Stimulated activated CD8-positive, alpha-beta memory T cell treated with anti-CD3 and anti-CD28 coated beads, Interleukin-15, amount 100 ng/mL, for 48 hours (primary cell): Measurements from ENCODE around the gene PEX26.
"Not testable (repeated sequence)": the region's sequence is repeated elsewhere in the genome, so short reads cannot be mapped to it uniquely, and the experiment has no call there.

Experiments used
- DNase-seq, 2 donors: peaks; one replicate each; pipeline ENCODE4 v3.0.0-alpha.2; 2020; ENCODE audit warnings: low read depth in 2 of 2

PEX26 gene

DNA sequence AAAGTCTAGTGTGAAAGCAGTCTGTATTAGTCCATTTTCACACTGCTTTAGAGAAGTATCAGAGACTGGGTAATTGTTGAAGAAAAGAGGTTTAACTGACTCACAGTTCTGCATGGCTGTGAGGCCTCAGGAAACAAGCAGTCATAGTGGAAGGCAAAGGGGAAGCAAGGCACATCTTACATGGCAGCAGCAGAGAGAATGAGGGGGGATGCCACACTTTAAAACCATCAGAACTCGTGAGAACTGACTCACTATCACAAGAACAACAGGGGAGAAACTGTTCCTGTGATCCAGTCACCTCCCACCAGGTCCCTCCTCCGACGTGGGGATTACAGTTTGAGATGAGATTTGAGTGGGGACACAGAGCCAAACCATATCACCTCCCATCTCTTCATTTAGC is 19.0 kb downstream of the PEX26 start:
- peak in 1 of 2 donors; percentile 14 for DNase-seq

DNA sequence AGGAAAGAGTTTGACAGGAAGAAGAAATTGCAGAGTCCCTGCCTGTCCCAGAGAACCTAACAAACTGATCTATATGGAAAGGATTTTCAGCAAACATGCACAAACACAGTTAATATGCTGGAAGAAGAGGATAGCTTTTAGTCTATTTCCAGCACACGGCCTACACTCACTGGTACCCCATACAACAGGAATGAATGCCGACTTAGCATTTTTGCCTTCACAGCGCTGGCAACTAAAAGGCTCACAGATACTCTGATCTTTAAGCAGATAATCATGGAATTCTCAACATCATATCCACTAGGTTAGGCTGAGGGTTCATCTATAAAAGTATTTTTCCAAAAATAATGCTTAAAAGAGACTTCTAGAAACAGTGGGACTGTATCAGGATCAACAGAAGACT is 23.0 kb downstream of the PEX26 start:
- DNase-seq: no peak

DNA sequence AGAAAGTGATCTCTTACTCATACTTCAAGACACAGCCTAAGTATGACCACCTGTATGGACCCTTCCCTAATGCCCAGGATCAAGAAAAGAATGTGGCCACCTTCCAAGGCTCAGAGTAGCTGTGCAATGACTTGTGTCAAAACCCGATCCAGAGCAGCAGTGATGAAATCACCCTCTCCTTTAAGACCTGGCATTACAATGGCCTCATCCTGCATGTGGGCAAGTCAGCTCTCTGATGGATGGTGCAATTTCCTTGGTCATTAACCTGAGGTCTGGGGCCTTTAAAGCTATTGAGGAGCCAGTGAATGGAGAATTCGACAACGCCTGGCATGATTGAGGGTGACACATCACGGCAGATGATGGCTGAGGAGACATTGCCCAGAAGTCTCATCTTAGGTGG is 23.7 kb downstream of the PEX26 start:
- no peak for DNase-seq

DNA sequence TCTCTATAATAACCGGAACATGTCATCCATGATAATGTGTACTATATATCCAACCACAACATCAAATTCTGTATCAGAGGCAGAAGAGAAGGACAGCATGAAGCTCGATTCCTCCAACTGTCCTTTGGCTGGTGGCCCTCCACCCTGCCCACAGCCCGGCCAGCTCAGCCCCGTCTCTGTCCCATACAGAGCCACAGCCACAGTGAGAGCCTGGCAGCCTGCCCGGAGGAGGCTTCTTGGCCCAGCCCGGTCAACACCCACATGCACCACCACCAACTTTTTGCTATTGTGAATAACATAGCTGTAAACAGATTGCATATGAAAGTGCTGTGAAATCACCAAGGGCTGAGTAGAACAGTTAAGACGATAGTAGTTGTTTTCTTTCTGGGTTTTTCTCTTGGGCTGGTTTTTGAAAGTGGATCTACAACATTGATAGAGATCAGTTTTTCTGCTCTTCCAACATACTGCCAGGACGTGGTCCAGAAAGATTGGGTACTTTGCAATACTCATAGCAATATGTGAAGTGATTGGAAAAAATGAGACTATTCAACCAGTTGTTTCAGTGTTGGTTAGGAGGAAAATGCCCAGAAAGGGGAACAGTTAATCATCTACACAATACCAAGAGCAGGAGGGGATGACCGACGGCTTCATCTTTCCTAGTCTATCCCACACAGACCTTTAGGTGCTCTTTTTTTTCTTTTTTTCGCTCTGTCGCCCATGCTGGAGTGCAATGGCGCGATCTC is 25.9 kb downstream of the PEX26 start:
- no peak for DNase-seq

DNA sequence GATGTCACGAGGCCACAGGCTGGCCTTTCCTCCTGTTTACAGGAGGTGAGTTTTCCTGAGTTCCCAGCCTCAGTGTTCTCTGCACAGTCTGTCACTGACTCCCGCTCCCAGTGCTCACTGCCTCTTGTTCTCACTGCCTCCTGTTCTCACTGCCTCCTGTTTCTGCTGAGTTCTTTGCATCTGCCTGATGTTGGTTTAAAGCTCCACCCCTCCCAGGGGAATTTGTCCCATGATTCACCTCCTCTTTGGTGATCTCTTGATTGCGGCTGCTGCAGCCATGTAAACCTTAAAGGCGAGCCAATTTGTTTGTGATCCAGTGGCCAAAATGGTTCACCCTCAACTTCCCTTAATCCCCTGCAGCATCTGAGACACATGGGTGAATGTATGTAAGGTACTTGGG is 26.8 kb downstream of the PEX26 start:
- no peak for DNase-seq

DNA sequence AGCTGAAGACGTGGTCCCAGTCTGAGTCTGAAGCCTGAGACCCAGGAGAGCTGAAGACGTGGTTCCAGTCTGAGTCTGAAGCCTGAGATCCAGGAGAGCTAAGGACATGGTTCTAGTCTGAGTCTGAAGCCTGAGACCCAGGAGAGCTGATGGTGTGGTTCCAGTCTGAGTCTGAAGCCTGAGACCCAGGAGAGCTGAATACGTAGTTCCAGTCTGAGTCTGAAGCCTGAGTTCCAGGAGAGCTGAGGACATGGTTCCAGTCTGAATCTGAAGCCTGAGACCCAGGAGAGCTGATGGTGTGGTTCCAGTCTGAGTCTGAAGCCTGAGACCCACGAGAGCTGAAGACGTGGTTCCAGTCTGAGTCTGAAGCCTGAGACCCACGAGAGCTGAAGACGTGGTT is 28.2 kb downstream of the PEX26 start:
- not testable (repeated sequence) for DNase-seq

DNA sequence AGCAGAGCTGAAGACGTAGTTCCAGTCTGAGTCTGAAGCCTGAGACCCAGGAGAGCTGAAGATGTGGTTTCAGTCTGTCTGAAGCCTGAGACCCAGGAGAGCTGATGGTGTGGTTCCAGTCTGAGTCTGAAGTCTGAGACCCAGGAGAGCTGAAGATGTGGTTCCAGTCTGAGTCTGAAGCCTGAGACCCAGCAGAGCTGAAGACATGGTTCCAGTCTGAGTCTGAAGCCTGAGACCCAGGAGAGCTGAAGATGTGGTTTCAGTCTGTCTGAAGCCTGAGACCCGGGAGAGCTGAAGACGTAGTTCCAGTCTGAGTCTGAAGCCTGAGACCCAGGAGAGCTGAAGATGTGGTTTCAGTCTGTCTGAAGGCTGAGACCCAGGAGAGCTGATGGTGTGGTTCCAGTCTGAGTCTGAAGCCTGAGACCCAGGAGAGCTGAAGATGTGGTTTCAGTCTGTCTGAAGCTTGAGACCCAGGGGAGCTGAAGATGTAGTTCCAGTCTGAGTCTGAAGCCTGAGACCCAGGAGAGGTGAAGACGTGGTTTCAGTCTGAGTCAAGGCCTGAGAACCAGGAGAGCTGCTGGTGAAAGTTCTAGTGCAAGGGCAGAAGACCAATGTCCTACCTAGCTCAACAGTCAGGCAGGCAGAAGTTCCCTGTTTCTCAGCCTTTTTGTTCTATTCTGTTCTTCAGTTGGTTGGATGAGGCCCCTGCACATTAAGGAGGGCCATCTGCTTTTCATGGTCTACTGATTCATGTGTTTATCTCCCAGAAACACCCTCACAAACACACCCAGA is 29.0 kb downstream of the PEX26 start:
- peak in 1 of 2 donors; percentile 49 for DNase-seq

DNA sequence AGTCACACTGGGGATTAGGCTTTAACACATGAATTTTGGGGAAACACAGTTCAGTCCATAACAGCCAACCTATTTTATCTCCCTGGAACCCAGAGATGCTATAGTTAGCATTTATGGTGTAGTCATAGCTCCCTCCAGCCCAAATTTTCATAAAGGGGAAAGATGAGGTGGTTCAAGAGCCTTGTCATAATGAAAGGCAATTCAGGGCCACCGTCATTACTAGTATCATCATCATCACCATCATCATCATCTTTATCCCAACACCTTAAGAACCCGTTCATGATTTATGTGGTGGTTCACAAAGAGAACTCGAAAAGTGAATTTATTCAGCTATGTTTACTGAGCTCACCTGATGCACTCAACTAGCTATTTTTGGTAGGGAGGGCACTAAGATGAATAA is 30.4 kb downstream of the PEX26 start:
- no peak for DNase-seq

DNA sequence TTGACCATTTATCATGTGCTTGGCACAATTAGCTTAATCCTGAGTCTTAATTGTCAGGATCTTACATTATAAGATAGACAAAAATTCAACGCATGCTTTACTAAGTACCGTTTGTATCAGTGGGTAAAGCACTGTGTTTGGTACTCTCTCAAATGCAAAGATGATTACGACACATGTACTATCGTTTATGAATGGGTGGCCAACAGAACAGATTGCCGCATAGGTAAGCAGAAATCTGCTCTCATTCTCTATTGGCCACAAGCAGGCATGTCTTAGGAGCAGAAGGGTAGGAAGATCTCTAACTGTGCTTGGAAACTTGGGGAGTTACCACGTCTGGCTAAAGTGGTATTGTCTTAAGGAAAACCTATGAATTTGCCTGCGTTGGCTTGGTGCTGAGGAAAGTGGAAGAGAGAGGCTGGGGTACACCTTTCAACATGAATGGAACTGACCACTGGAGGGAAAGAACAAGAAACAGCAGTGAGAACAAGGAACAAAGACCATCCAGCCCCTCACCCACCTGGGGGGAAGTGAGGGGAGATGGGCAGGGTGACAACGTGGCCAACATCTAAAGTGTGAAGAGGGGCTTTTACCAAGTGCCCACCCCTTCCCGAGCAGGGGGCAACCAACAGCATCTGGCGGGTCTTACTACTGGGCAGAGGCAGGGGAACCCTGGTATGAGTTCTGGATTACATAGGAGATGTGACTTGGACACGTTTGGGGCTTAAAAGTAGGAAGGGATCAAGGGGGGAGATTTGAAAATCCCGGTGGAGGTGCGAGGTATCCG is 31.8 kb downstream of the PEX26 start:
- no peak for DNase-seq

DNA sequence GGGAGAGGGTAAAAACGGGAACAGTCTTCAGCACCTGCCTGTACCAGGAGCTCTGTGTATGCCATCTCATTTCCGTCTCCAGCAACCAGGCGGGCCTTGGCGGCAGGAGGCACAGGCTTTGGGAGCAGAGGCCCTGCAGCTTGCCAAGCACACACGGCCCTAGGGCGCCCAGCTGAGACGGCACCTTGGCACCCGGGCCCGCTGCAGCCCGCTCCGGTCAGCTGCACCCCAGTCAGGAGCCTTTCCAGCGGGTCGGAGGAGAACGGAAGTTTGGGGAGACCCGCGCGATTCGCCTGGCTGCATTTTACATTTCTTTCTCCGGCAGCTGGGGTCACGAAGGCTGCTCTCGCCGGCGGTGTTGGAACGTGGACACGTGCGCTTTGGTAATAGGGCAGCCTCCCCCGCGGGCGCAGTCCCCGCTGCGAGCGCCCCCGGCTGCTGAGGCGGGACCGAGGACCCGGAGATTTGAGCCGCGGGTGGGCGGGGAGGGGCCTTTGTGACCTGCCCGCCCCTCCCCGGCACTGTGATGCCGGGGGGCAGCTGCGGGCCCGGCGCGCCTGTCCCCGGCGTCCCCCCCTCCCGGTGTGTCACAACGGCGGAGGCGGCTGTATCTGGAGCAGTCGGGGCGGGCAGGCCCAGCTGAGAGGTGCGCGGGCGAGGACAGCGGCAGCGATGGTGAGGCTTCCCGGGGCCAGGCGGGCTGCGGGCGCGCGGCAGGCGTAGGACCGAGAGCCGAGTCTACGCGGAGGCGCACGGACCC is 32.6 kb downstream of the PEX26 start, which contains the start of gene TUBA8:
Gene TUBA8 (plus strand): TSS at position 616 of the 760 bp plus-strand sequence. CDS start 57 bp downstream, at position 673.
- DNase-seq: peak in 1 of 2 donors; percentile 32

DNA sequence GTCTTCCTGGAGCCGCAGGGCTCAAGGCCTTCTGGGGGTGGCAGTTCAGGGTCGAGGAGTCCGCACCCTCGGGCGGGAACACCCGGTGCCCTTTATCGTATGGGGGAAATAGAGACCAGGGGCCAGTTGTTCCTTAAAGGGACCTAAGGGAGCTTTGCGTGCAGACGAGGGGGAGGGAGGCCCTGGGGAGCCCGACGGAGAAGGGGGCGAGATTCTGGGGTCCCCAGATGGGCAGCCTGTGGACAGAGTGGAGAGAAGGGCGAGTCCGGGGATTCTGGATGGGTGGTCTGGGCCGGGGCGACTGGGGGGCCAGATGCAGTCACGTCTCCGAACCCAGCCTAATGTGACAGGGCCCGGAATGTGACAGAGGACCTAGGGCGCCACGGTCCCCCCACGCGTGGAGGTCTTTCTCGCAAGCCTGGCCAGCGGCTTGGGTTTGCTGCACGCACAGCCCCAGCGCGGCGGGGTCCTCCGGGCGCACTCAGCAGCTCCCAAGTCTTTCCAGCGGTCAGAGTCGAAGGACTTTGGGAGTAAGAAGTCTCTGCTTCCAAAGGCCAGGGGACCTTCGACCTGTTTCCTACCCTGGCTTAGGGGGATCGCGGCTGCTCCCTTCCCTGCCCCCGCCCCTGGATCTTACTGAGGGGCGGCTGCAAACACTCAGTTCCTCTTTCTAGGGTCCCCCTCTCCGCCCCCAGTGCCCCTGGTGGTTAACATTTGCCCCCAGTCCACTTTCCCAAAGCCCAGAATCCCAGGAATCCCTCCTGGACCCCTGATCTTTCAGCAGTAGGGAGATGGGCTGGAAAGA is 33.4 kb downstream of the PEX26 start:
- DNase-seq: no peak

DNA sequence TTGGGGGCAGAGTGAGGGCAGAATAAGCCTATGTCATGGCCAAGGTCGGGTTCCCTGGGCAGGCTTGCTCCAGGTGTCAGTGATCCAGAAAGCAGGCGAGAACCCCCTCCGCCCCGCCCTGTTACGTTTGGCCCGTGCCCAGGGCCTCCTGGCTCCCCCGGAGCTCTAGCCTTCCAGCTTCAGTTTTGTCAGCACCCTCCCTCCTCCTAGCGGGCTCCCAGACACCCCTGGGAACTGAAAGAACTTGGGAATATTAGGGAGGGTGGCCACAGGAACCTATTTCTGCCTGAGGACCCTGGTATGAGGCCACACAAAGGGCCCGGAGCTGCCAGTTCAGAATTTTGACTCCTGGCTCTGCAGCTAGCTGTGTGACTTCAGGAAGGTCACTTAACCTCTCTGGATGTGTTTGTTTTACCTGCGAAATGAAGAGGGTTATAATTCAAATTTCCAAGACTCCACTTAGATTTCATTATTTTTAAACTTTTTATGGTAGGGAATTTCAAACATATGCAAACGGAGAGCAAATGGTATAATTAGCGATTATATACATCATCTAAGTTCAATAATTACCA is 34.1 kb downstream of the PEX26 start:
- no peak for DNase-seq

DNA sequence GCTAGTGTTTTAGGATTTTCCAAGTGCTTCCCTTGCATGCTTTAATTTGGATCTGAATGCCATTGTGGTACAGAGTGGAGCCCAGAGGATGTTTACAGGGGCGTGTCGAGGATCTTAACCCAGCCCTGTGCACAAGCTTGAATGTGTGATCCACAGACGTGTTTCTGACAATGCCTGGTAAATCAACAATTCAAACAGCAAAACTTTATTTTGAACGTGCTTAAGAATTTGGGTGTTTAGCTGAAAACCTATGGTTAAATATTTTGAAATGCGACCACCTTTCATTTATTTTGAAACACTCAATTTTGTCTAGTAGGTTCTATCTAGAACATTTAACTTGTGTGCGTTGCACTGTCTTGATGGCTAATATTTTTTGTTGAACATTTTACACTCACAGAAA is 34.6 kb downstream of the PEX26 start:
- DNase-seq: no peak

DNA sequence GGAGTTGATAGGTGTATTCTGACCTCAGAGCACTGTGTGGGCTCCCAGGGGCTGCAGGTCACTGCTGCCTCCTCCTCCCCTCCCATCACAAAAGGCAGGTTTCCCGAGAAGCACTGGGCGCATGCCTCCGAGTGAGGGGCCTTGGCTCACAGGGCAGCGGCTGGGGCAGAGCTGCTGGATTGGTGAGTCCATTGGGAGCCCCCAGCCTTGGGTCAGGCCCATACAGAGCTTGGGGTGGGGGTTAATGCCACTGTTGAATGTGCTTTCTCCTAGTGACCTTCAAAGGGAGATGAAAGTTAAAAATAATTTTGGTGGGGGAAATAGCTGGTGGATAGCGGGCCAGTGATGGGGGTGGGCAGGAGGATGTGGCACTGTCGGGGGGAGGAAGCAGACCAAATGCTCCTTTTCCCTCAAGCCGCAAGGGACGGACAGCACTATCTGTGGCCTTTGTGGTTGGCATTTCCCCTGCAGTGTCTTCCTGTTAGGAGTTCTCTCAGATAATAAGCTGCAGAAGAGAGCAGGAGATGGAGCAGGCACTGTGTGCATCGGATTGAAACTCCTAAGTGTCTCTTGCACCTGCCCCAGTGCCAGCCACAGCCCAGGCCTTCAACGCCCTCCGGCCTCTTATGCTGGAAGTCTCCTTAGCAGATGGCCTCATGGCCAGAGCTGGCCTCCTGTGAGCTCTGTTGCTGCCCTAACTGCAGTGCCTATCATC is 36.0 kb downstream of the PEX26 start:
- DNase-seq: no peak

DNA sequence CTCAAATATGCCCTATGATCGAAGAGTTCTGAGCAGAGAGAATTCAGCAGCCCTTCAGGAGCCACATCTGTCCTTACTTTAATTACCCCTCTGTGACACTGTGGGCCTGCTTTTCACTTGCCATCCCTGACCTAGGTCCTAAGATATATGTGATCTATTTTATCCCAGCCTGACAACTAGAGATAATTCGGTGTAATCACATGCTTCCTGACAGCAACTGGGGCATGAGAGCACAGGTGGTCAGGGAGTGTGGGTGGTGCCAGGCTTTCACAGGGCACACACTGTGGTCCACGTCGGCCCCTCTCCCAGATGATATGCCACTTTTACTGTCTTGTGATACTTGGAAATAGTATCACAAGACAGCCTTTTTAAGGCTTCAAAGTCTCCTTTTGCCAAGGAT is 36.7 kb downstream of the PEX26 start:
- no peak for DNase-seq

DNA sequence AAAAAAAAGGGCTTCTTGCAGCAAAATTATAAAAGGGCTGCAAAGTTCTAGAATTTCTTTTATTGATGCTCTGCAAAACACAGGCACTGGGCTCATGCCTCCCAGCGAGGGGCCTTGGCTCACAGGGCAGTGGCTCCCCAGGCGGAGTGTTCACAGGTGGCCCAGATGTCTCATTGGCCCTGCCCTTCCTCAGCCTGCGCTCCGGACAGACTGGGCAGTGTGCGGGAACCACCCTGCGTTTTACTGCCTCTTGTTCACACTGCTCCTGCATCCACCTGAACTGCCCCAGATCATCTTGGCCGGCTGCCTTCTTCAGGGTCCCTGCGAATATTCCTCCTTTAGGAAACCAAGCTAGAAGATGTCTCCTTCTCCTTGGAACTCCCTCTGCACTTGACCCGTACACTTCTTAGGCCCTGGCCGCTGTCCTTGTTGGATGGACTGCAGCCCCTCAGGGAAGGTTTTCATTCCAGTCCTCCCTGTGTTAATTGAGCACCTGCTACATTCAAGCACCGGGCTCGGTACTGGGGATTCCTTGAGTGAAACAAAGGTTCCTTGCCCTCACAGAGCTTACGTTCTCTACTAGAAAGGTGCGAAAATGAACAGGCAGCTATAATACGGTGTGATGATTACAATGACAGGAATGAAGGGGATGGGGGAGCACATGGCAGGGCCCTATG is 37.3 kb downstream of the PEX26 start:
- no peak for DNase-seq

DNA sequence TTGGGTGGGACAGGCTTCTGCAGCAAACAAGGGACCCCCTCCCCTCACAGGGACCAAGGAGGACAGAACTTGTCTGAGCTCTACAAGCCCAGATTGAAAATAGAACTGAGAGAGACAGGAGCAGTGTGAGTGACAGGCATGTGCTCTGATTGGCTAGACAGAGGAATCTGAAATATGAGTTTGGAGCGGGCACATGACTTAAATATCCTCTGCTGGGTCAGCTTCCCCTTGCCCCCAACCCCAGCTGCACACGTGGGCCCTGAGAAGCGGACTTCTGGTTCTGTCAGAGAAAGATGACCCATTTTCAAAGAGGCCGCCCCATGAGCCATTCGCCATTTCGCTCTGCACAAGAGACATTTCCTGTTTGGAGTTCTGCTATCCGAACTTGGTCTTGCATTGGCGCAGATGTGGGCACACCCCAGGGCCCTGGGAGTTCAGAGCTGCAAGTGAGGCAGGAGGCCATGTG is 38.1 kb downstream of the PEX26 start:
- no peak for DNase-seq

DNA sequence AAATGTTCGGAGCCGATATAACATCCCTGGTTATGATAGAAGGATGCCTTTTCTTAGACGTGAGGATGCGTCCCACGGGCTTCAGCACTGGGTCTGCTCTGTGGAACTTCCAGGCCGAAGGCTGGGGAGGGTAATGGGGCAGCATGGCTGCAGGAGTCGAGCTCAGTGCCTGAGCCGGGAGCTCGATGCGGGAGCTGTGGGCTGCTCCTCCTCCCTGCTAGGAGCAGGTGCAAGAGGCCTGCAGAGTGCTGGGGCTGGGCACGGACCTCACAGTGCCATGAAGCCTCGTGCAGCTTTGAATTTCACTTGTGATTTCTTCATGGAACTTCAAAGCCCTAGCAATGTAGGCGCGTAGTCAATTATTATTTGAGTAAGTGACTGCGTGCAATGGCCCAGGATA is 38.8 kb downstream of the PEX26 start:
- no peak for DNase-seq

DNA sequence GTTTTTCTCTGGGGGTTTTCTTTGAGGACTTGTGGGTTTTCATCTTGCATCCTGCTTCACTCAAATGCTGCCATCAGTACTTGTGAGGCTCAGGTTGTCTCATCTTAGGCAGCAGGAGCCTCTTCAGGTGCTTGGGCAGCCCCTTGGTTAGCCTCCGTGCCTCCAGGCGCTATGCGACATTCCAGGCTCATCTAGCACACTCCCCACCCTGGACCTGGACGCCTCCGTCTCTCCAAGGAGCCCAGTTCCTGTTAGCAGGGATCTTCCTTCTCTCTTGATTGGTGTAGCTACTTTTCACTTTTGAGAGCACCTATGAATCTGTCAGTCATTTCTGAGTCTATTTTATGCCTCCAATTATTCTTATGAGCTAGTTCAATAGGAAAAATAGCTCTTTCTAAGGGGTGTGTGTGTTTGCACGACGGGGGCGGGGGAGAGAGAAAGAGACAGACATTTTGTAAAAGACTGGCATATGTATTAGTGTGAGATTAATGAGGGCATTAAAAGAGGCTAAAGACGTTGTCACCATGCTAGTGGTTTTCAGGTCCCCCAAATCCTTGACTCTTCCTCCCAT is 40.6 kb downstream of the PEX26 start:
- DNase-seq: no peak
